Measurements from ENCODE around the gene BTG4.

Gene BTG4

DNA sequence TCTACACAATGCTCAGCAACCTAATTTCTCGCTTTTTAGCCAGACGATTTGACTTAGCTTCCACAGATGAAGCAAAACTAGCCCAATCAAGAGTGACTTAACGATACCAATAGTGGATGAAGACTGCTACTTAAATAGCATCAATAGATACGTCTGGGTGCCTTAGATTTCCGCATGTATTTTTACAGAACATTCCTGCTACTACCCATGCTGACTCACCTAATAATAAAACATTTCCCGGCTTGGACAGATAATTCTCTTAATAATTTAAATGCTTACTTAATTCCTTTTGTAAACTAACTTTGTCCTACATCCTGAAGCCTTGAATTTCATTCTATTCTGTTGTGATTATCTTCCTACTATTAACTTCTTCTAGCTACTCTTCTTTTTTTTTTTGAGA, 23.1 kb upstream of the BTG4 start:
- DNase-seq: no peak

DNA sequence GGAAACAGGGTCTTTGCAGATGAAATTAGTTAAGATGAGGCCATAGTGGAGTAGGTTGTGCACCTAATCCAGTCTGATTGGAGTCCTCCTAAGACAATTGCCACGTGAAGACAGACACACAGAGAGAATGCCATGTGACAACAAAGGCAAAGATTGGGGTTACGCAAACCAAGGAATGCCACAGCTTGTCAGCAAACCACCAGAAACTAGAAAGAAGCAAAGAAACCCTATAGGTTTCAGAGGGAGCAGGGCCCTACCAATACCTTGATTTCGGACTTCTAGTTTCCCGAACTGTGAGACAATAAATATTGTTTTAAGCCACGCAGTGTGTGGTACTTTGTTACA, 20.2 kb upstream of the BTG4 start:
- DNase-seq: no peak

DNA sequence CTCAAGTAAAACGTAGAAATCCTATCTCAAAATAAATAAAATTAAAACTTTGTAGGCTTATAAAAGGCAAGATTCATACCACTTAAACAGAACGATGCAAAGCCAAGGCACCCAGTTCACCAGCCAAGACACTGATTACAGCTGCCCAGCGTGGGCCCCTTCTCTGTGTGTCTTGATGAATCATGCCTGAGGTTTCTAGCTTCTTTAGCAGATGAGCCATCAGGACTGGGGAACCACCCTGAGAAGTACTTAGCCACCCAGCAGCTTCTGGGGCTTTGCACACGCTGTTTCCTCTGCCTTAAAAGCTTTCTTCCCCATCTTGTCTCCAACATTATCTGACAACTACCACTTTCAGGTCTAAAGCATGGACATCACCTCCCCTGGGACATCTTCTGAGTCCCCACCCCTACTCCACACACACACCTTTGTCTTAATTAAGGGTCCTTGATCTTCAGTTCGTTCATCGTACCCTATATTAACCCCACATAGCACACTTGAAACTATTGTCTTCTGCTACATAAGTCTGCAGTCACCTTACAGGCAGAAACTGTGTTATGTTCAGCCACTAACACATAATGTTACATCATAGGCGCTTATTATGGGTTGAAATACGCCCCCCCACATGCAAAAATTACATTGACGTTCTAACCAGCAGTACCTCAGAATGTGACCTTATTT, 19.6 kb upstream of the BTG4 start:
- peak; percentile 56 for DNase-seq

DNA sequence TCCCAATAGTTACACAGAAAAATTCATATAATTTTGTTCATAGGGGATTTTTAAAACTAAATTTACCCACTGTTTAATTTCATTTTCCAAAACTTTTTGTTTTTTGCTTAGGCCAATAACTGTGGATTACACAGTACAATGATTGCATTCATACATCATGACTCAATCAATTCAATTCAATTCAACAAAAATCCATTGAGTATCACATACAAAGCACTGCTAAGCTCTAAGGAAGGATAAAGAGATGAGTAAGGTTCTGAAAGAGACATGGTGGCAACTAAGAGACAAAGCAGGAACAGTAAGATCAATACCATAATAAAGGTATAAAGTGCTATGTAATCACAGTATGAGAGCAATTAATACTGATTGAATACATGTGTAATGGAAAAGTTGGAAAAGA, 18.9 kb upstream of the BTG4 start:
- no peak for DNase-seq

DNA sequence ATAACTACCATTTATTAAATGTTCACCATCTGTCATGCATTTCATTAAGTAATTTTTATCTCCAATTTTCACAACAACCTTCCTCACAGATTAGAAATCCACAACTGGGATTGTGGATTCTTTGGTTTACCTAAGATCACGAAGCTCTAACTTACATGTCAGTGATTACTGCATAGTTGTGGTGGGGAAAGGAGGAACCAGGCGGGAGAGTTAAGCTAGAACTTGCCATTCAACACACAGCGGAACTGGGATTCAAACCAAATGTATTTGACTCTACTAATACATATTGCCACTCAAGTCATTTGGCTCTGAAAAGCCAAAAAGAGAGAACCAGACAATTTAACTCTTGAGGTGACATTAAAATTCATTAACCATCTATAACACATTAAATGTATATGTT, 17.9 kb upstream of the BTG4 start:
- peak; percentile 20 for DNase-seq

DNA sequence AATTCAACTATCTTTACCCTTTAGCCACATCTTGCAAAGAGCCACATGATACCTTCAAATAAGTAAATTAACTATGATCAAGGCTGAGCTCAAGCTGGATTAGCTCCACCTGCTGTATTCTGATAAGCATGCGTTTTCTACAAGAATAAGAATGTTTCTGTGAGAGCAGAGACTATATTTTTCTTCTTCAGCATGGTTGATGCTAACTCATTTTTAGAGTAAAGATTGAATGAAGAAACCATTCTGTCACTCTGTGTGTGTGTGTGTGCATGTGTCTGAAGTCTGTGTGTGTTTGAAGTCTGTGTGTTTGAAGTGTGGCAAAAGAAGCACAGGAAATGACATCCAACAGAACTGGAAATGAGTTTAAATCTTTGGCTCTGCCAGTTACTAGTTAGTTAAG, 16.4 kb upstream of the BTG4 start:
- DNase-seq: peak; percentile 66

DNA sequence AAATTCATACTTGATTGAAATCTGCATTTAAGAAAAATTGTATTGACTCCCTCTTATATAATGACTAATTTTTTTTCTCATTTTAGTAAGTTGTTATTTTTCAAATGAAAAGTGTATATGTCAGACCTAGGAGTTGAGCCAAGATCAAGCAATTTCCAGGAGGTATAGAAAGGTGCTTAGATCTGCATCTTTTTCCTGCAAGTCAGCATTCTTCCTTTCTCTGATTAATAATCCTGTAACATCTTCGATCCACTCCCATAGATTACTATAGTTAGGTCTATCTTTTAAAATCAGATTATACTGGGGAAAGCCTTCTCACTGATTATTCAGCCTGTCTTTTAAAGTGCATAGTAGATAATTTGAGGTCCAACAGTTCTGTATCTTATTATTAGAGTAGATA, 15.1 kb upstream of the BTG4 start:
- no peak for DNase-seq

DNA sequence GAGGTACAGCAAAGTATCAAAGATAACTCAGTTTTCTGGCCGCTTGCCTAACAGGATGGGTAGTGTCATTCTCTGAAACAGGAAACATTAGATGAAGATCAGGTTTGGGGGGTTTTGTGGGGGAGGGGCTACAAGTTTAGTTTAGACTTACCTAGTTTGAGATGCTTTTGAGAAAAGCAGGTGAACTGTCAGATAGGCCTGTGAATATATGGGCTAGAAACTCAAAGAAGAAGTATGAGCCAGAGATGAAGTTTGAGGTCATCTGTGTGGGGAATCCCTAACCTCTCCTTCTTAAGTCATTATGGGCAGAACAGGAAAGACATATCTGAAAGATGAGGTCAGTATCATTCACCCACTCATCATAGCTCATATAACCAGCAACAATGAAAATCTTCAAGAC, 14.3 kb upstream of the BTG4 start:
- DNase-seq: no peak

DNA sequence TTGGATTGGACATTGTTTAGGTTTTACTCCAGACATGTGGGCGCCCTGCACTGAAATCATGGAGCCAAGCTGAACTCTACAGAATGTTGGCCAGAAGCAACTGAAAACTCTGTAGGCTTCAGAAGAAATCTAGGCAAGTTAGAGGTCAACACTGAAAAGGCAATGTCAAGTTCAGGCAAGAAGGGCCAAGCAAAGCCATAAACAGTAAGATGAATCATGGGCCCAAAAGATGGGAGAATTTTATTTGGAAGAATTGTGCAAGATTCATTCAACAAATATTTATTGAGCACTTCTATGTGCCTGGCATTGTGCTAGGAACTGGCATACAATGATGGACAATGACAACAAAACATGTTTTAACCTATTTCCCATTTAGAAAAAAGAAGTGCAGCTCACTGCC, 13.3 kb upstream of the BTG4 start:
- no peak for DNase-seq

DNA sequence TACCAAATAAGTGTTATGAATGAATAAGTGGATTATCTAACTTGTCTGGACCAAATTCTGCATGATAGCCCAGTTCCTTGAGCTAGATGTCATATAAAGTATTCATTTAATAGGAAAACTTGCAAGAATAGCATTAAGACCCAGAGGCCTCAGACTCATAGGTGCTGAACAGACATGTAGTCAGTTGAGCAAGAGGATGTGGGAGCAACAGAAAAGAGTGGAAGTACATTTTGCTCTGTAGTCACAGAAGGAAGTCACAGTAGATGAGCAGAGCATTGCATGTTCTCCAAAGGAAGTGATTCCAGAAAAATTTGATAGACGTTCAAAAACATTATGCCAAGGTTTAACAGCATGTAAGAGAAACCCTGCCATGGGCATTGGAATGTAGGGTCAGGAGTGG, 11.9 kb upstream of the BTG4 start:
- DNase-seq: peak; percentile 19

DNA sequence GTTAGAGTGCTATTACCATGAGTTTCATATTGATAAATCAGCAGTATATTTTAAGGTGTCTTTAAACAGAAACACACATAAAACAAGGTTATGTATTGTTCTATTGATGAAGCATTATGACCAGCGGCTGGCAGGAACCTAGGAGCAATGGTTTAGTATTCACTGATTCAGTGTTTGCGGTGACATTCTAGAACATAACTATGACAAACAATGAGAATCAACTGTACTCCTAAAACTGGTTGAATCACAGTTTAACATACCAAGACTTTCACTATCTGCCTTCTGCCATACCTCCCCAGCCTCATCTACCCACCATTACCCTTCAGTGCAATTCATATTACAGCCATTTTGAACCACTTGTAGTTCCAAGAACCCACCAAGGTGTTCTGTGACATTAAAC, 11.2 kb upstream of the BTG4 start:
- no peak for DNase-seq

DNA sequence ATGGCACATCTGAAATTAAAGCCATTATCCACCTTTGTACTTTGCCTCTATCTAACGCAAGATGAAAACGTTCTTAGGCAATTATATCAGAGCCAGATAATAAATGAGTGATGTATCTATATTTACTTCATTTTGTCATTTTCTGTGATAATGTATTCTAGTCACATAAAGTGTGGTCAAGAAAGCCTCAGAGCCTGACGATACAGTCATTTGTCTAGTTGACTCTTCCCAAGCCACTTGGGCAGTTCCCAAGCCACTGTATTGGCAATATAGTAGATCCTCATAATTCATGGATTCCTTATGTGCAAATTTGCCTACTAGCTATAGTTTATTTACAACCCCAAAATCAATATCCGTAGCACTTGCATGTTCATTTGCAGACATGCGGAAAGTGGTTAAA, 10.2 kb upstream of the BTG4 start:
- DNase-seq: no peak

DNA sequence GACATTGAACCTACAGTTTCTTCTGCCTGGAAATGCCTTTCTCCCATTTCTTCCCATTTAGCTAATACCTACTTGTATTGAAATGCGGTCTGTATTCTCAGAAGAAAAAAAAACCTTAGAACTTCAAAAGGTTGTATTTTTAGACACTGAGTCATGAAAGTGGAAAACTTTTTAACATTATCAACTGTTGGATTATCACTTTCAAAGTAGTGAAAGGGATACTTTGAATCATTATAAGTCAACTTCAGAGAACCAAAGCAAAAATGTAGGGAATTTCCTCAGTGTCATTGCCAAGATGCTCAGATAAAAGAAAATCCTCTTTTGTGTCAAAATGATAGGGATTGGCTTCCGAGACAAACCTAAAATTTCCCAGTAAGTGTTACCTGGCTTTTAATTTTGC, 8.9 kb upstream of the BTG4 start:
- no peak for DNase-seq

DNA sequence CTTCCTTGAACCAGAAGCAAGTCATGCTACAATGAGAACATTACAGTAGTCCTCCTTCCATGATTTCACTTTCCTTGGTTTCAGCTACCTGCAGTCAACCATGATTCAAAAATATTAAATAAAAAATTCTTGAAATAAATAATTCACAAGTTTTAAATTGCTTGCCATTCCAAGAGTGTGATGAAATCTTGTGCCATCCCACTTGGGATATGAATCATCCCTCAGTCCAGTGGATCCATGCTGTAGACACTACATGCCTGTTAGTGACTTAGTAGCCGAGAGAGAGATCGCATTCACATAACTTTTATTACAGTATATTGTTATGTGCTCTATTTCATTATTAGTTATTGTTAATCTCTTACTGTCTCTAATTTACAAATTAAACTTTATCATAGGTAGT, 8.4 kb upstream of the BTG4 start:
- DNase-seq: no peak

DNA sequence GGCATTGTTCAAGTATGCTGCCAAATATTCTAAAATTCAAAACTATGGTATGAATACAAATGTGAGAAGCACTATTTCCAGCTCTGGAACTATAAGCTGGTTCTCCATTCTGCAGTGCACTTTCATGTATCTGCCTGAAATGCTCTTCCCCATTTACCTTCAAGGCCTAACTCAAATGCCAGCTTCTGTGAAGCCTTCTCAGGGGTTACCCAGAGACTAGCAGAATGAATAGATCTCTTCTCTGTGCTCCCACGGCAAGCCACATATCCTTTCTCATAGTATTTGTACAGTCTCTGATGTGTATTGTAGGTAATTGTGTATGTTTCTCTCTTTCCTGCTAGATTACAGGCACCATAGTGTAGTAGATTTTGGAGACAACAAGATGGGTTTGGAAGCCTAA, 6.5 kb upstream of the BTG4 start:
- DNase-seq: no peak

DNA sequence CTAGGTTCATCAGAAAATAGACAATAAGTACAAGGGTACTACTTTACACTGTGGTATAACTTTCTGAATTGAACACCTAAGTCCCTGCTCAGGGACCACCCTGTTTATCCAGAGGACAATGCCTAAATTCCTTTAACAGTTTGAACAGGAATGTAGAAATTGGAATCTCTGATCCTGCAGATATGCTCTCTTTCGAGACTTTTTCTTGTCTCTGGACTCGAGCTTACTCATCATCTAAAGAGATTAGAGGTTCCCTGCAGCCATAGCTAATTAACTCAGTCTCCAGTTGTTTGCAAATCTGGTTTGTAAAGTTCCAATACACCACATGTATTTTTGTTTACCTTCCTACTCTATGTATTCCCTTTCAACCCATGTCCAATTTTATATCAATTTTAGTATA, 3.4 kb upstream of the BTG4 start:
- DNase-seq: no peak

DNA sequence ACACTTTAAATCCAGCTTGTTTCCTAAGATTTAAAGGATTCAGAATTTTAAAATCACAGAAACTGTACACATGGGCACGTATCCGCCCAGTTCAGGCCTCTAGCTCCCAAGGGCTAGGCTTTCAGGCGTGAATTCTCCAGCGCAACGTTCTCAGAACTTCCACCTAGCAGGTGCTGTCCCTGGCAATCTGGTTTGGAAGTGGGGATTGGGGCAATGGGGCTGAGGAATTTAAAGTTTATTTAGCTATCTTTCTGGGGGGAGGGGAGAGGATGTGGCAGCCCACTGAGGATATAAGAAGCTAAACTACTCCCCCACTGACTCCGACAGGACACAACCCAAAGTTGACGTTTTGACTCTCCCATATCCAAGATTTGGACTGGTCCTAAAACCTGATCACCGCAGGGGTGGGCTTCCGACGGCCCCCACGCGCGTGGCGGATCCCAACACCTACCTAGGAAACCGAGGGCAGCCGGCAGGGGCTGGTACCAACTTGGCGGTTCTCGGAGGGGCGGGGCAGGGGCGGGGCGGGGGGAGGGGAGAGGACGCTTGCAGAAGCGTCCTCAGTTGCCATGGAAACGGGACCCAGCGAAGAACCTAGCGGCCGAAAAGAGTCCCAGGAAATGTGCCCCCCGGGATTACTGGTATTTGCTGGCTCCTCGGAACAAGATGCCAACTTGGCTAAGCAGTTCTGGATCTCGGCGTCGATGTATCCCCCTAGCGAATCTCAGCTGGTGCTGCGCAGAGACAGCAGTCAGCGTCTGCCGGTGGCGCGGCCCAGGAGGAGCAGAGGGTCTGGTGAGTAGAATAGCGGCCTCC, 2.2 kb upstream of the BTG4 start, which contains the start of gene HOATZ:
HOATZ (plus strand) TSS at position 563 of the 816 bp plus-strand sequence; CDS start at position 570, 7 bp downstream.
- peak; percentile 42 for DNase-seq

DNA sequence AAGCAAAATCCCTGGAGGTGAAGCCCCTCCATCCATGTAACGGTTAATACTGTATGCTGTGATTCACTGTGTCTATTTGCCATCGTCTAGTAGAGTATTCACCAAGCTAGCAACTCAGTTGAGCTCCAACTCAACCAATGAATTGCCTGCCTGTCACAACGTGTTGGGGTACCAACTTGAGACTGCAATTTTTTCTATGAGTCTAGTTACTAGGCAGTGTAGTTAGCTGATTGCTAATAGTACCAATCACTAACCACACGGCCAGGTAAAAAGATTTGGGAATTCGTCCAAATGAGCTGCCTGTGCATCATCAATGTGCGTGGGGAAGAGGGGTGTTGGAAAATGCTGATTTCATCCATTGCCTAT, 1.0 kb upstream of the BTG4 start:
- DNase-seq: no peak

DNA sequence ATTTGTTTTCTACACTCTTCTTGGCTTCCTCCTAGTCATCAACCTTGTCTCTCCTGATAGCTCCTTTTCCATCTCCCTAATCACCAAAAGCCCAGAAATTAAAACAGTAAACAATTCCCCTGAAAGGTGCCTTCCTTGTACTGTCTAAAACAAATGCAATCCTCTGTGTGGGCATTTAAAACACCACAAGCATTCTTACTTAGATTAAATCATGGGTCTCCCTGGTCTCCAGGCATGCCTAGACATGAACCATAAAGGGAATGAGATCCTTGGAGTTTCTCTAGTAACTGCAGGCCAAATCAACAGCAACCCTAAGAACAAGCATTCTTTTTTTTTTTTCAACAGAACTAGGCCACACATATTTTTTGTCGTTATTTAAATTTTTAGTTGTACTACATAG, 1.9 kb downstream of the BTG4 start:
- DNase-seq: no peak

DNA sequence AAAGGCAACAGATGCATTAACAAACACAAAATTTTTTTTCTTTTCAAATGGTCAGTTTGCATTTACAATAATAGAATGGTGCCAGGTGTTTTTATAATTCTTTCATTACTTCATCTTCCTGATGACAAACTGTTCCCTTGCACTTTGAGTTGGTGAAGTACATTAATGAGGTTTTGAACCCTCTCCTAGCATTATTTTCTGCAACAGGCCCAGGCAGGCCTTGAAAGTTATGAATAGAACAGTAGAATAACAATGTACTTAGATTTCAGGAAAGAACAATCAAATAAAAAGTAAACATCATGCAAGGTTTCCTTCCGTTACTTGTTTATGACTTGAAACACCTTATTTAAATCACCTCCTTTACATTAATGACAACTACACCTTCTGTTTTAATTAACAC, 9.6 kb downstream of the BTG4 start:
- DNase-seq: no peak

DNA sequence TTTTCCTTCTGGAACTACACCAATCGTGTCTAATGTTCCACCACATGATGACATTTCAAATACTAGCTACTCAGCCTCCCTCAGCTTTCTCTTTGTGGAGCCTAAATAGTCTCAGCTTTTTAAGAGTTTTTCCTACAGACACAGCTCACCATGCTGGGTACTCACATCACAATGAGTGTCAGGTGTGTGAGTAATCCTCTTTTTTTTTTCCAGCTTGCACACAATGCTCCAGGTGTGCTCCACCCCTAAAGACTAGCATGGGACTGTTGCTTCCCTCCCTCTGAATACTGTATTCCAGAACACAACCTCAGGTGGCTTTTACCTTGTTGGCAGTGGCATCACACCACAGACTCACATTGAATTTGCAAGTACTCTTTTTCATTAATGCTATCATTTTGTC, 11.7 kb downstream of the BTG4 start:
- DNase-seq: no peak

DNA sequence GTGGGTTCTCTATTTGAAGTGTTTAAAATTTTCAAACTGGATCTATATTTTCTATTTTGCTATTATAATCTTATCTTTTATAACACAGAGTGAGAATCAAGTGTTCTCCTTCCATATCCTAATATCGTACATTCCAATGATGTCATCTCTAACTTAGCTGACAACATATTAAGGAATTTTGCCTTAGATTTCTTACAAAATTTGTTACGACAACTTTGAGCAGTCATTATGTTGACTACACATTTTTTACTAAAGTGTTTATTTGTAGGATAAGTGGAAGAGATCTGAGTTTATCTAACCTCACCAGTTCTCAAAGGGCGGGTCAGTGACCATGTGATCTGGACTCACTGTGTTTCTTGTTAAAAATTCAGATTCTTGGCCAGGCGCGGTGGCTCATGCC, 12.7 kb downstream of the BTG4 start:
- no peak for DNase-seq

DNA sequence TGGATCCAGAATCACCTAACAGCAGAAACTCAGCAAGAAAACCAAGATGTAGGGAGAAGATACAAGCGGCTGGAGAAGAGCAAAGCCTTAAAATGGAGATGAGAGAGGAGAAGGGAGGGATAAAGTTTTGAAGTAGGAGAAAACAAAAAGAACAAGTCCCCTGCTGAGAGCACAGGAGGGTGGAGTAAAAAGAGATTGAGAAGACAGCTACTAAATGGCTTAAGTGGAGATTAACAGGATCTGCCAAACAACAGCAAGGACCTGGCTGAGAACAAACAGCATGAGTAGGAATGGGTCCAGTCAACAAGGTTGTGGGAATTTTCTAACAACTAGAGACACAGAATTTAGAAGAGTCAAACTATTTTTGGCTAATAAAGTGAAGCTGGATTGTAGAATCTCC, 18.1 kb downstream of the BTG4 start:
- no peak for DNase-seq

DNA sequence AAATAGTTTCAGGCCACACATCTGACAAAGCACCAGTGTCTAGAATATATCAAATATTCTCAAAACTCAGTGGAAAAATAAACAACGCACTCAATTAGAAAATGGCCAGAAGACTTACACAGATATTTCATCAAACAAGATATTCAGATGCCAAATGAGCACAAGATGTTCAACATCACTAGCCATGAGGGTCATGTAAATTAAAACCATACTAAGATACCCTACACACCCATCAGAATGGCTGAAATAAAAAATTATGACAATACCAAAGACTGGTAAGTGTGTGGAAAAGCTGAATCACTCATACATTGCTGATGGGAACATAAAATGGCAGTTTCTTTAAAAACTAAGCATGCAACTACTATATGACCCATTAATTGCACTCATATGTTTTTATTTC, 21.7 kb downstream of the BTG4 start:
- no peak for DNase-seq

DNA sequence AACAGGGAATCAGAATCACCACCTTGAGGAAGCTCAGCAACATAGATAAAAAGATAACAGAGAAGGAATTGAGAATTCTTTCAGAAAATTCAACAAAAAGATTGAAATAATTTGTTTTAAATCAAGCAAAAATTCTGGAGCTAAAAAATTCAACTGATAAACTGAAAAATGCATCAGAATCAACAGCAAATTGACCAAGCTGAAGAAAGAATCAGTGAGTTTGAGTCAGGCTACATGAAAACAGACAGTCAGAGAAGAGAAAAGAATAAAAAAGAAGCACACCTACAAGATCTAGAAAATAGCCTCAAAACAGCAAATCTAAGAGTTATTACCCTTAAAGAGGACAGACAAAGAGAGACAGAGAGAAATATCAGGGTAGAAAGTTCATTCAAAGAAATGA, 28.8 kb downstream of the BTG4 start:
- DNase-seq: no peak

Measured in hematopoietic multipotent progenitor cell treated with erythropoietin and hydrocortisone succinate and interleukin-3 and kit ligand, for 4 days (in vitro differentiated cells).